ENCODE results near the gene WNT7A. TPM values are rescaled to one million over a fixed set of nuclear protein-coding genes. Genes with fewer than 3 reads are reported as not detected.

WNT7A gene
- polyA plus RNA-seq, 1 of the 3 experiments (the other 2 are of a cell fraction), result not detected

GRCh38 chr3:13836658-13837587 lies 42.9 kb downstream of the WNT7A start (continued):
- no peak for TF ChIP-seq TCF12 (IDR thresholded peaks at IDR 0.05)
- no peak for TF ChIP-seq NFIC (IDR thresholded peaks at IDR 0.05; ENCODE audit: borderline replicate concordance)
- TF ChIP-seq, protein P1, sequence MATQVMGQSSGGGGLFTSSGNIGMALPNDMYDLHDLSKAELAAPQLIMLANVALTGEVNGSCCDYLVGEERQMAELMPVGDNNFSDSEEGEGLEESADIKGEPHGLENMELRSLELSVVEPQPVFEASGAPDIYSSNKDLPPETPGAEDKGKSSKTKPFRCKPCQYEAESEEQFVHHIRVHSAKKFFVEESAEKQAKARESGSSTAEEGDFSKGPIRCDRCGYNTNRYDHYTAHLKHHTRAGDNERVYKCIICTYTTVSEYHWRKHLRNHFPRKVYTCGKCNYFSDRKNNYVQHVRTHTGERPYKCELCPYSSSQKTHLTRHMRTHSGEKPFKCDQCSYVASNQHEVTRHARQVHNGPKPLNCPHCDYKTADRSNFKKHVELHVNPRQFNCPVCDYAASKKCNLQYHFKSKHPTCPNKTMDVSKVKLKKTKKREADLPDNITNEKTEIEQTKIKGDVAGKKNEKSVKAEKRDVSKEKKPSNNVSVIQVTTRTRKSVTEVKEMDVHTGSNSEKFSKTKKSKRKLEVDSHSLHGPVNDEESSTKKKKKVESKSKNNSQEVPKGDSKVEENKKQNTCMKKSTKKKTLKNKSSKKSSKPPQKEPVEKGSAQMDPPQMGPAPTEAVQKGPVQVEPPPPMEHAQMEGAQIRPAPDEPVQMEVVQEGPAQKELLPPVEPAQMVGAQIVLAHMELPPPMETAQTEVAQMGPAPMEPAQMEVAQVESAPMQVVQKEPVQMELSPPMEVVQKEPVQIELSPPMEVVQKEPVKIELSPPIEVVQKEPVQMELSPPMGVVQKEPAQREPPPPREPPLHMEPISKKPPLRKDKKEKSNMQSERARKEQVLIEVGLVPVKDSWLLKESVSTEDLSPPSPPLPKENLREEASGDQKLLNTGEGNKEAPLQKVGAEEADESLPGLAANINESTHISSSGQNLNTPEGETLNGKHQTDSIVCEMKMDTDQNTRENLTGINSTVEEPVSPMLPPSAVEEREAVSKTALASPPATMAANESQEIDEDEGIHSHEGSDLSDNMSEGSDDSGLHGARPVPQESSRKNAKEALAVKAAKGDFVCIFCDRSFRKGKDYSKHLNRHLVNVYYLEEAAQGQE (IDR thresholded peaks at IDR 0.05; ENCODE audit: low read depth, low read length), result no peak
- no peak for TF ChIP-seq MXI1 (IDR thresholded peaks at IDR 0.05; ENCODE audit: low read depth, low read length)
- TF ChIP-seq JUND (IDR thresholded peaks at IDR 0.05), result no peak
- TF ChIP-seq USF1 (IDR thresholded peaks at IDR 0.05; ENCODE audit: borderline replicate concordance, low read depth), result no peak

- Histone ChIP-seq H3K9ac (no peak overlapping the region), H3K27me3 (ENCODE audit: insufficient read depth) (no peaks in the 10 kb centered on the region), H3K4me1 (ENCODE audit: control insufficient read depth in 1 of 2, insufficient read depth in 2 of 2, low read depth in 1 of 2, low read length in 1 of 2) (no peaks in the 10 kb centered on the region; a peak in 1 of 4 replicates), H3K4me2 (no peak overlapping the region), H4K20me1 (ENCODE audit: insufficient read depth) (no peaks in the 10 kb centered on the region), H2AFZ (ENCODE audit: low read depth) (no peak overlapping the region), H3K79me2 (ENCODE audit: insufficient read depth) (no peaks in the 10 kb centered on the region), H3K27ac (ENCODE audit: low read depth in 2 of 2, low read length in 1 of 2) (no peak overlapping the region), H3F3A (replicated peaks; ENCODE audit: insufficient read depth) (no peaks in the 10 kb centered on the region), H3K36me3 (replicated peaks in 1 of 2; ENCODE audit: control insufficient read depth in 1 of 2, insufficient read depth in 2 of 2, low read length in 1 of 2) (no peaks in the 10 kb centered on the region), H3K9me2 (no peaks in the 10 kb centered on the region), H3K9me3 (no peaks in the 10 kb centered on the region), H3K4me3 (ENCODE audit: low read depth in 2 of 2, low read length in 1 of 2) (no peak overlapping the region)
- CTCF ChIA-PET, result interaction anchor here (0.6 to 2.8 kb wide), 2 partner anchors 178 to 180 kb away, joined by 3 to 8 read pairs; no protein-coding TSS in a partner anchor
- DNase-seq, result no peak
- WGBS (ENCODE audit: low lambda C conversion rate), result 62% methylated on average over 7 of the region's 9 CpGs
- POLR2A ChIA-PET, result no interaction called here
- no peak for TF ChIP-seq SMC3 (IDR thresholded peaks at IDR 0.05; ENCODE audit: low read depth, low read length)
- no peak for TF ChIP-seq POLR2AphosphoS5 (IDR thresholded peaks at IDR 0.05; ENCODE audit: low read depth, low read length)
- TF ChIP-seq, protein P2, sequence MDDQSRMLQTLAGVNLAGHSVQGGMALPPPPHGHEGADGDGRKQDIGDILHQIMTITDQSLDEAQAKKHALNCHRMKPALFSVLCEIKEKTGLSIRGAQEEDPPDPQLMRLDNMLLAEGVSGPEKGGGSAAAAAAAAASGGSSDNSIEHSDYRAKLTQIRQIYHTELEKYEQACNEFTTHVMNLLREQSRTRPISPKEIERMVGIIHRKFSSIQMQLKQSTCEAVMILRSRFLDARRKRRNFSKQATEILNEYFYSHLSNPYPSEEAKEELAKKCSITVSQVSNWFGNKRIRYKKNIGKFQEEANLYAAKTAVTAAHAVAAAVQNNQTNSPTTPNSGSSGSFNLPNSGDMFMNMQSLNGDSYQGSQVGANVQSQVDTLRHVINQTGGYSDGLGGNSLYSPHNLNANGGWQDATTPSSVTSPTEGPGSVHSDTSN (IDR thresholded peaks at IDR 0.05), result no peak
- TF ChIP-seq, protein P3, sequence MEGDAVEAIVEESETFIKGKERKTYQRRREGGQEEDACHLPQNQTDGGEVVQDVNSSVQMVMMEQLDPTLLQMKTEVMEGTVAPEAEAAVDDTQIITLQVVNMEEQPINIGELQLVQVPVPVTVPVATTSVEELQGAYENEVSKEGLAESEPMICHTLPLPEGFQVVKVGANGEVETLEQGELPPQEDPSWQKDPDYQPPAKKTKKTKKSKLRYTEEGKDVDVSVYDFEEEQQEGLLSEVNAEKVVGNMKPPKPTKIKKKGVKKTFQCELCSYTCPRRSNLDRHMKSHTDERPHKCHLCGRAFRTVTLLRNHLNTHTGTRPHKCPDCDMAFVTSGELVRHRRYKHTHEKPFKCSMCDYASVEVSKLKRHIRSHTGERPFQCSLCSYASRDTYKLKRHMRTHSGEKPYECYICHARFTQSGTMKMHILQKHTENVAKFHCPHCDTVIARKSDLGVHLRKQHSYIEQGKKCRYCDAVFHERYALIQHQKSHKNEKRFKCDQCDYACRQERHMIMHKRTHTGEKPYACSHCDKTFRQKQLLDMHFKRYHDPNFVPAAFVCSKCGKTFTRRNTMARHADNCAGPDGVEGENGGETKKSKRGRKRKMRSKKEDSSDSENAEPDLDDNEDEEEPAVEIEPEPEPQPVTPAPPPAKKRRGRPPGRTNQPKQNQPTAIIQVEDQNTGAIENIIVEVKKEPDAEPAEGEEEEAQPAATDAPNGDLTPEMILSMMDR (IDR thresholded peaks at IDR 0.05), result no peak
- TF ChIP-seq NFIC (IDR thresholded peaks at IDR 0.05; ENCODE audit: borderline replicate concordance), result no peak
- TF ChIP-seq FOXJ3 (CRISPR knock-in tag; IDR thresholded peaks at IDR 0.05), result no peak
- no peak for TF ChIP-seq GATA2 (CRISPR knock-in tag; IDR thresholded peaks at IDR 0.05)
- no peak for TF ChIP-seq NRF1 (IDR thresholded peaks at IDR 0.05; ENCODE audit: low read depth, low read length)
- no peak for TF ChIP-seq TCF12 (IDR thresholded peaks at IDR 0.05)
- no peak for TF ChIP-seq MEF2A (IDR thresholded peaks at IDR 0.05; ENCODE audit: borderline replicate concordance, low read depth)
- TF ChIP-seq, protein P4, sequence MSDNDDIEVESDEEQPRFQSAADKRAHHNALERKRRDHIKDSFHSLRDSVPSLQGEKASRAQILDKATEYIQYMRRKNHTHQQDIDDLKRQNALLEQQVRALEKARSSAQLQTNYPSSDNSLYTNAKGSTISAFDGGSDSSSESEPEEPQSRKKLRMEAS (IDR thresholded peaks at IDR 0.05; ENCODE audit: low read depth), result no peak
- TF ChIP-seq, protein P1 (IDR thresholded peaks at IDR 0.05; ENCODE audit: low read depth, low read length), result no peak
- TF ChIP-seq RCOR1 (IDR thresholded peaks at IDR 0.05; ENCODE audit: low read length), result no peak
- no peak for TF ChIP-seq SIN3A (IDR thresholded peaks at IDR 0.05; ENCODE audit: borderline replicate concordance, low read depth, low read length)
- no peak for TF ChIP-seq EP300 (IDR thresholded peaks at IDR 0.05; ENCODE audit: borderline replicate concordance in 1 of 2, low read depth in 1 of 2, low read length in 1 of 2)
- no peak for TF ChIP-seq RAD21 (IDR thresholded peaks at IDR 0.05; ENCODE audit: low read length)
Measured at GRCh38 chr3:13835246-13835645, 44.6 kb downstream of the WNT7A start.

Measured in SK-N-SH (cell line).